ENCODE data around the gene PHF20.

DNA sequence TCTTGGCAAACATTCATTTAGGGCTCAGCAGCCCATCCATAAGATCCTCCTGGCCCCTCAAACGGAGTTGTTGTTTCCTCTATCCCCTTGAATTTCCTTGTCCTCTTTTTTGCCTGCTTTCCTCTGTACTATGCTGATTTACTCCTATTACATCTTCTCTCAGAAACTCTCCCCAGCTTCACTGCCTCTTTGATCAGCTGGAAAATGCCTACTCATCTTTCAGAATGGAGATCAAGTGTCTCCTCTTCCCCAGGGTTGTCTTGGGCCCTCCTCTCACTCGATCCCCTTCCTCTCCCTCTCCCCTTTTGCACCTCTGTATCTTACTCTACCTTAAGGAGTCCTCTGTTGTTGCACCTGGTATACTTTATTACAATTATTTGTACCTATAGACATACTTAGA lies 60.2 kb downstream of the PHF20 start:
- TF ChIP-seq, protein P1, sequence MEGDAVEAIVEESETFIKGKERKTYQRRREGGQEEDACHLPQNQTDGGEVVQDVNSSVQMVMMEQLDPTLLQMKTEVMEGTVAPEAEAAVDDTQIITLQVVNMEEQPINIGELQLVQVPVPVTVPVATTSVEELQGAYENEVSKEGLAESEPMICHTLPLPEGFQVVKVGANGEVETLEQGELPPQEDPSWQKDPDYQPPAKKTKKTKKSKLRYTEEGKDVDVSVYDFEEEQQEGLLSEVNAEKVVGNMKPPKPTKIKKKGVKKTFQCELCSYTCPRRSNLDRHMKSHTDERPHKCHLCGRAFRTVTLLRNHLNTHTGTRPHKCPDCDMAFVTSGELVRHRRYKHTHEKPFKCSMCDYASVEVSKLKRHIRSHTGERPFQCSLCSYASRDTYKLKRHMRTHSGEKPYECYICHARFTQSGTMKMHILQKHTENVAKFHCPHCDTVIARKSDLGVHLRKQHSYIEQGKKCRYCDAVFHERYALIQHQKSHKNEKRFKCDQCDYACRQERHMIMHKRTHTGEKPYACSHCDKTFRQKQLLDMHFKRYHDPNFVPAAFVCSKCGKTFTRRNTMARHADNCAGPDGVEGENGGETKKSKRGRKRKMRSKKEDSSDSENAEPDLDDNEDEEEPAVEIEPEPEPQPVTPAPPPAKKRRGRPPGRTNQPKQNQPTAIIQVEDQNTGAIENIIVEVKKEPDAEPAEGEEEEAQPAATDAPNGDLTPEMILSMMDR (IDR thresholded peaks at IDR 0.05), result no peak
- TF ChIP-seq POLR2A (IDR thresholded peaks at IDR 0.05), result no peak

Measured in lower leg skin (tissue), 3 donors.